OCI-LY7 (cell line): ENCODE measurements around the gene PRPF40B.

Experiments
- EZH2phosphoT487 ChIP-seq: fragments of 200-600 bp; sonication (generic); IDR thresholded peaks from 2 replicates; pipeline ENCODE4 v1.6.1; 2018; ENCODE audit warnings: low read depth, borderline replicate concordance, mild to moderate bottlenecking, mixed run types, antibody characterized with exemption, low read length, moderate library complexity, mixed read lengths
- TF ChIP-seq, protein P1 (sequence below): fragments of 200-600 bp; sonication (generic); conservative IDR thresholded peaks from 2 replicates; pipeline ENCODE4 v1.5.1; 2014; ENCODE audit warnings: mild to moderate bottlenecking, antibody characterized with exemption, low read length, moderate library complexity, mixed read lengths

GRCh38 chr12:49664591-49665239 is 41.4 kb downstream of the PRPF40B start:
- TF ChIP-seq, protein P1, sequence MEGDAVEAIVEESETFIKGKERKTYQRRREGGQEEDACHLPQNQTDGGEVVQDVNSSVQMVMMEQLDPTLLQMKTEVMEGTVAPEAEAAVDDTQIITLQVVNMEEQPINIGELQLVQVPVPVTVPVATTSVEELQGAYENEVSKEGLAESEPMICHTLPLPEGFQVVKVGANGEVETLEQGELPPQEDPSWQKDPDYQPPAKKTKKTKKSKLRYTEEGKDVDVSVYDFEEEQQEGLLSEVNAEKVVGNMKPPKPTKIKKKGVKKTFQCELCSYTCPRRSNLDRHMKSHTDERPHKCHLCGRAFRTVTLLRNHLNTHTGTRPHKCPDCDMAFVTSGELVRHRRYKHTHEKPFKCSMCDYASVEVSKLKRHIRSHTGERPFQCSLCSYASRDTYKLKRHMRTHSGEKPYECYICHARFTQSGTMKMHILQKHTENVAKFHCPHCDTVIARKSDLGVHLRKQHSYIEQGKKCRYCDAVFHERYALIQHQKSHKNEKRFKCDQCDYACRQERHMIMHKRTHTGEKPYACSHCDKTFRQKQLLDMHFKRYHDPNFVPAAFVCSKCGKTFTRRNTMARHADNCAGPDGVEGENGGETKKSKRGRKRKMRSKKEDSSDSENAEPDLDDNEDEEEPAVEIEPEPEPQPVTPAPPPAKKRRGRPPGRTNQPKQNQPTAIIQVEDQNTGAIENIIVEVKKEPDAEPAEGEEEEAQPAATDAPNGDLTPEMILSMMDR, result no peak
- TF ChIP-seq EZH2phosphoT487, result no peak
